Natural killer cell (primary cell): ENCODE data around the gene CHCHD3. TPM values are rescaled to one million over a fixed set of nuclear protein-coding genes. Genes with fewer than 3 reads are reported as not detected.

Experiments used
- ATAC-seq, 3 donors: fragments of 150-1000 bp in 2 of 3; fragments of 200-7000 bp in 1 of 3; cut with Tn5 transposase; 1 replicate in 1 of 3; 2 replicates in 2 of 3; pipeline ENCODE4 v1.10.0; 2021; ENCODE audit warnings: mild to moderate bottlenecking in 2 of 3, moderate library complexity in 2 of 3
- DNase-seq, 2 donors: peaks; one replicate each; pipeline versions ENCODE4 v3.0.0 to v3.0.0-alpha.2; 2013 to 2021; ENCODE audit warnings: mixed read lengths in 1 of 2
- H3K27ac ChIP-seq: one replicate; pipeline ENCODE4 v1.5.1; 2013; ENCODE audit warnings: mild to moderate bottlenecking, low read length
- H3K27me3 ChIP-seq: one replicate; pipeline ENCODE4 v1.6.1; 2013; ENCODE audit warnings: low read length; ENCODE audit not compliant: control insufficient read depth, insufficient read depth
- H3K36me3 ChIP-seq: one replicate; pipeline ENCODE4 v1.6.1; 2013; ENCODE audit warnings: low read length; ENCODE audit not compliant: control insufficient read depth, insufficient read depth
- H3K4me1 ChIP-seq: one replicate; pipeline ENCODE4 v1.6.1; 2013; ENCODE audit warnings: low read length; ENCODE audit not compliant: control insufficient read depth, insufficient read depth
- H3K4me3 ChIP-seq: one replicate; pipeline ENCODE4 v1.5.1; 2013; ENCODE audit warnings: low read length
- H3K9me3 ChIP-seq: one replicate; pipeline ENCODE4 v1.6.1; 2013; ENCODE audit warnings: low read length; ENCODE audit not compliant: control insufficient read depth, insufficient read depth
- H3K27ac Mint-ChIP-seq, 2 donors: one replicate each; pipeline ENCODE4 v1.8.0; 2022; ENCODE audit warnings: mild to moderate bottlenecking in 2 of 2, mixed read lengths in 2 of 2, moderate library complexity in 1 of 2
- H3K27me3 Mint-ChIP-seq, 2 donors: one replicate each; pipeline ENCODE4 v1.8.0; 2022; ENCODE audit warnings: low read depth in 2 of 2, mixed read lengths in 2 of 2
- H3K36me3 Mint-ChIP-seq: one replicate; pipeline ENCODE4 v1.8.0; 2022; ENCODE audit warnings: mixed read lengths
- H3K4me1 Mint-ChIP-seq, 2 donors: one replicate each; pipeline ENCODE4 v1.8.0; 2022; ENCODE audit warnings: mixed read lengths in 2 of 2
- H3K4me3 Mint-ChIP-seq: one replicate; pipeline ENCODE4 v1.8.0; 2022; ENCODE audit warnings: mild to moderate bottlenecking, moderate library complexity, mixed read lengths
- H3K9me3 Mint-ChIP-seq, 2 donors: one replicate each; pipeline ENCODE4 v1.8.0; 2022; ENCODE audit warnings: mixed read lengths in 2 of 2
- WGBS: methylation state at CpG from one replicate; pipeline ENCODE4 v1.1.7; 2013; ENCODE audit warnings: missing lambda C conversion rate; ENCODE audit not compliant: insufficient coverage; 5-methylcytosine and 5-hydroxymethylcytosine counted together
- intact Hi-C: fragments of 100-400 bp; cut with micrococcal nuclease; formaldehyde crosslinking; loops from one replicate; pipeline ENCODE4 v1.14.2; 2022
- total RNA-seq, 4 donors: library from RNA; stranded (reverse); fragments of 120-200 nt in 1 of 4; gene quantifications; one replicate each; pipeline versions ENCODE4 v1.2.3 to v1.2.4, GENCODE V29; 2013 to 2022
- TF ChIP-seq, protein P1 (sequence below): fragments of 200-600 bp; IDR thresholded peaks from one replicate; pipeline ENCODE4 v1.8.0; 2022; ENCODE audit warnings: antibody characterized with exemption

Gene CHCHD3
- total RNA-seq, 3 donors from 2014 or later (not counting 1 experiment from before 2014, with no cell fraction given), result 35.2 to 41.0 (median 35.9) TPM

DNA sequence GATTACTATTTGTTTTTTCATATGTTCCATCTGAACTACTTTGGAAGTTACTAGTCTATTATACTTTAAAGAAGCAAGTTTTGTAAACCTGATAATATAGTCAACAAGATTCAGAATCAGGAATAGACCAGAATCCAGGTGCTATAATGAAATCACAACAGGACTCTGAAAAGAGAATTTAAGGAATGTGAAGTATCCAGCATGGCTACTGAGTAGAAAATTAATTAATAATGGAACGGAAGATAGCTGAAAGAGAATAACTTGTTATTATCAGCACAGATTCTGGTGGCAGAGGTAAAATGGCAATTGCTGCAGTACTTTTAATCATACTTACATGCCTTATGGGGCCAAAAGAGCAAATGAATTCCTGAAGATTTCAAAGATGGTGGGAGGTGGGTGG, 43.1 kb upstream of the CHCHD3 start:
- no peak overlapping the region for H3K4me3 ChIP-seq
- H3K4me1 Mint-ChIP-seq, result no peaks in the 10 kb centered on the region
- TF ChIP-seq, protein P1, sequence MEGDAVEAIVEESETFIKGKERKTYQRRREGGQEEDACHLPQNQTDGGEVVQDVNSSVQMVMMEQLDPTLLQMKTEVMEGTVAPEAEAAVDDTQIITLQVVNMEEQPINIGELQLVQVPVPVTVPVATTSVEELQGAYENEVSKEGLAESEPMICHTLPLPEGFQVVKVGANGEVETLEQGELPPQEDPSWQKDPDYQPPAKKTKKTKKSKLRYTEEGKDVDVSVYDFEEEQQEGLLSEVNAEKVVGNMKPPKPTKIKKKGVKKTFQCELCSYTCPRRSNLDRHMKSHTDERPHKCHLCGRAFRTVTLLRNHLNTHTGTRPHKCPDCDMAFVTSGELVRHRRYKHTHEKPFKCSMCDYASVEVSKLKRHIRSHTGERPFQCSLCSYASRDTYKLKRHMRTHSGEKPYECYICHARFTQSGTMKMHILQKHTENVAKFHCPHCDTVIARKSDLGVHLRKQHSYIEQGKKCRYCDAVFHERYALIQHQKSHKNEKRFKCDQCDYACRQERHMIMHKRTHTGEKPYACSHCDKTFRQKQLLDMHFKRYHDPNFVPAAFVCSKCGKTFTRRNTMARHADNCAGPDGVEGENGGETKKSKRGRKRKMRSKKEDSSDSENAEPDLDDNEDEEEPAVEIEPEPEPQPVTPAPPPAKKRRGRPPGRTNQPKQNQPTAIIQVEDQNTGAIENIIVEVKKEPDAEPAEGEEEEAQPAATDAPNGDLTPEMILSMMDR, result no peak
- no peak overlapping the region for H3K4me3 Mint-ChIP-seq
- ATAC-seq (no peak), DNase-seq (no peak)
- no peaks in the 10 kb centered on the region for H3K36me3 ChIP-seq
- no CpG with 5 or more reads among the region's 1 CpG for WGBS
- intact Hi-C loops, result no loop called here
- H3K36me3 Mint-ChIP-seq, result no peaks in the 10 kb centered on the region
- H3K27ac ChIP-seq, result no peak overlapping the region
- no peak overlapping the region for H3K27ac Mint-ChIP-seq
- H3K9me3 Mint-ChIP-seq, result no peaks in the 10 kb centered on the region
- H3K4me1 ChIP-seq, result no peaks in the 10 kb centered on the region
- H3K9me3 ChIP-seq, result no peaks in the 10 kb centered on the region
- H3K27me3 Mint-ChIP-seq, result peaks cover 10 to 20% of the 10 kb centered on the region in 2 donors
- H3K27me3 ChIP-seq, result no peaks in the 10 kb centered on the region

DNA sequence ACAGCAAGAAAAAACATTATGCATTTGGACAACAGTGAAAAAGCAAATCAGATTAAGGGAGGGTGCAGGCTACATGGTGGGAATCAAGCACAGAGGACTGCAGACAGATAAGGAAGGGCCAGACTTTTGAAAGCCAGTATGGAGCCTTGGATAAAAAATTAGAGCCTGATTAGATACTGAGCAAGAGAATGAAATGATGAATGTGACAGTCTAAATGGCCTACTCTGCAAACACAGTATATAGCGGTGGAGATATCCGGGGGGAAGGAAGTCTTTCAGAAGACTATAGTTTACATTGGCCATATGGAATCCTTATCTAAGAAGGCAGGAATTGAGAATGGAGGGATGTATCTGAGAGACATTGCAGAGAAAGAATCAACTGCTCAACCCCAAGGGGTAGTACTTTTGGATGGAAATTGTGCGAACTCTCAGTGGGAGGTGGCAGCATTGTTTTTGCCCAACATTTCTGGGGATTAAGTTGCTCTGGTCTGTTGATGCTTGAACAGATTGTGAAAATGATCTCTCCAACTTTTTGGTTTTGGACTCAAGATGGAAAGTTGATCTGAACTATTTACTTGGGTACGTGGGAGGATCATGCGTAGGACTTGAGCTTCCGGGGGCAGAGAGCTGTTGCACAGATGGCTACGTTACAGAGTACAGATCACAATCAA, 39.4 kb upstream of the CHCHD3 start:
- Histone ChIP-seq H3K4me3 (no peak overlapping the region), H3K4me1 (no peaks in the 10 kb centered on the region), H3K9me3 (no peaks in the 10 kb centered on the region), H3K27me3 (peaks cover 2% of the 10 kb centered on the region), H3K36me3 (no peaks in the 10 kb centered on the region), H3K27ac (no peak overlapping the region)
- Mint-ChIP-seq H3K36me3 (no peaks in the 10 kb centered on the region), H3K27me3 (peaks cover 22 to 25% of the 10 kb centered on the region in 2 donors), H3K9me3 (no peaks in the 10 kb centered on the region), H3K4me1 (no peaks in the 10 kb centered on the region), H3K27ac (no peak overlapping the region), H3K4me3 (no peak overlapping the region)
- 85% methylated on average over 7 of the region's 7 CpGs for WGBS
- no peak for ATAC-seq
- intact Hi-C loops, result no loop called here
- TF ChIP-seq, protein P1, result no peak
- DNase-seq, result no peak

DNA sequence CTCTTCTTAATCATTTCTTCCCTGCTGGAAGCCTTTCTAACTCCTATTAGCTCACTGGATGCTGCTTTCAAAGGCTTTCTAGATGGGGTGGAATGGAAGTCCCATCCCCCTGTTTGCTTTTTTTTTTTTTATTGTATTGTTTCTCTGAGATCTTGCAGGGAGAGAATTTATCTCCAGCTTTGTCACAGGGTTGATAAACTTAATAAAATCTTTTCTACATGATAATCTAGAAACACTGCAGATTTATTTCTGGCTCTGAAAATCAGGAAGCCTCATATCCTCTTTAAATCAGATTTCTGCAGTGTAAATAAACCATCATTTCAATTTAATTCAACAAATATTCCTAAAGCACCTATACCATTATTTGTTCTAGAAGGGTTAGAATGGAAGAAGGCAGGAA, 37.2 kb upstream of the CHCHD3 start:
- intact Hi-C loops, result no loop called here
- Histone ChIP-seq H3K27me3 (peaks cover 3% of the 10 kb centered on the region), H3K4me1 (no peaks in the 10 kb centered on the region), H3K36me3 (no peaks in the 10 kb centered on the region), H3K9me3 (no peaks in the 10 kb centered on the region), H3K27ac (no peak overlapping the region), H3K4me3 (no peak overlapping the region)
- no peak for DNase-seq
- Mint-ChIP-seq H3K27me3 (peaks cover 15 to 33% of the 10 kb centered on the region in 2 donors), H3K4me1 (no peaks in the 10 kb centered on the region), H3K9me3 (no peaks in the 10 kb centered on the region), H3K36me3 (no peaks in the 10 kb centered on the region), H3K27ac (no peak overlapping the region), H3K4me3 (no peak overlapping the region)
- TF ChIP-seq, protein P1, result no peak
- ATAC-seq, result no peak

DNA sequence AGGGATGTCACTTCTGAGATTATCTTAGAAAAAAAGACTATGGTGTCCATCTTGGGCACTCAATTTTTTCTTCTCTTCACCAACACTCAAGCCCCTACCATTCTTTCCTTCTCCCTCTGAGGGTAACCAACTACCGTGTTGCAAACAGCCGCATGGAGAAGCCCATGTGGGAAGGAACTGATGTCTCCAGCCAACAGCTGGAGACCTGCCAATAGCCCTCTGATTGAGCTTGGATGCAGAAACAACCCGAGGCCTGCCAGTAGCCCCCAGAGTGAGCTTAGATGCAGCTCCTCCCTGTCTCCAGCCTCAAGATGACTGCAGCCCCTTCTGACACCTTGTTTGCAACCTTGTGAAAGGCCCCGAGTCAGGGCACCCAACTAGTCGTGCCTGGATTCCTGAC, 36.4 kb upstream of the CHCHD3 start:
- no peak overlapping the region for H3K27ac ChIP-seq
- Mint-ChIP-seq H3K9me3 (no peaks in the 10 kb centered on the region), H3K27ac (no peak overlapping the region), H3K4me1 (no peaks in the 10 kb centered on the region), H3K36me3 (no peaks in the 10 kb centered on the region), H3K27me3 (peaks cover 20 to 40% of the 10 kb centered on the region in 2 donors), H3K4me3 (no peak overlapping the region)
- H3K36me3 ChIP-seq, result no peaks in the 10 kb centered on the region
- 76% methylated on average over 5 of the region's 5 CpGs for WGBS
- no peaks in the 10 kb centered on the region for H3K4me1 ChIP-seq
- no peak overlapping the region for H3K4me3 ChIP-seq
- DNase-seq (no peak), ATAC-seq (no peak)
- no peaks in the 10 kb centered on the region for H3K9me3 ChIP-seq
- TF ChIP-seq, protein P1, result no peak
- intact Hi-C loops, result no loop called here
- H3K27me3 ChIP-seq, result peaks cover 3% of the 10 kb centered on the region
